Measurements from ENCODE around the gene GJD2.

The GJD2 gene

DNA sequence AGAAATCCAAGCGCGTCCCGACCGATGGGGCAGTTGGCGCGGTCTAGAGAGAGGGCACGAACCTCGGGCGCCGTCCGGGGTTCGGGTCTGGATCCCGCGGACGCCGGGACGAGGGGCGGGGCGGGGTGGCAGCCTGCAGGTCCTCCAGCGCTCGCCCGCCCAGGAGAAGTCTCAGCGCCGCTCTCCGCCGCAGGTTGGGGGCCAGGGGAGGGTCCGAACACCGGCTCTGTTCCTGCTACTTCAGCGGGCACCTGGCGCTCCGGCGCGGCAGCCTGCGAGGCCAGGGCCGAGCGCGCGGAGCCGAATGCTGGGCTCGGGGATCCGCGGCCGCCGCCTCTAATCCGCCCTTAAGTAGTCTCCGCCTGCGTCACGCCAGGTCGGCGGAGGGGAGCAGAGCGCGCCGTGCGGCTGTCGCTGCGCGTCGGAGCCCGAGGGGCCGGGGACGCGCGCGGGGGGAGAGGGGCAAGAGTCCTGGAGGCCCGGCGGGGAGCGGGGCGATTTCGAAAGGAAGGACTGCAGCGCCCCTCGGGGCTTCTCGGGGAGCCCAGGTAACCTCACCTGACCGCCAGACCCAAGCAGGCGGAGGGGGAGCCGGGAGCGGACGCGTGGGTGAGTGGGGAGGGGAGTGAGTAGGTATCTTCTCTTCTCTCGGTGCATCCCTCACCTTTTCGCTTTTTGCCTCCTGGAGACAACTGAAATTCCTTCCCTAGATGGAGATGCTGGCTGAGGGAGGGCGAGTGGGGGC, at the start of gene GJD2:
TSS of gene GJD2 (minus strand) at position 325 of the 745 bp plus-strand sequence. CDS start 510 bp downstream, outside the sequence.
- DNase-seq (ENCODE audit: low read depth) = no peak

GRCh38 chr15:34804113-34804512, 49.3 kb upstream of the GJD2 start:
- DNase-seq (ENCODE audit: low read depth) = no peak

- DNase-seq (ENCODE audit: low read depth) = no peak
These were observed 48.3 kb upstream of the GJD2 start for GRCh38 chr15:34802803-34803750.

- no peak for DNase-seq (ENCODE audit: low read depth)
These were observed 47.6 kb upstream of the GJD2 start for GRCh38 chr15:34802371-34802770.

- no peak for DNase-seq (ENCODE audit: low read depth)
These were observed 44.6 kb upstream of the GJD2 start for GRCh38 chr15:34799149-34800101.

GRCh38 chr15:34796847-34797435, 42.1 kb upstream of the GJD2 start:
- no peak for DNase-seq (ENCODE audit: low read depth)

DNA sequence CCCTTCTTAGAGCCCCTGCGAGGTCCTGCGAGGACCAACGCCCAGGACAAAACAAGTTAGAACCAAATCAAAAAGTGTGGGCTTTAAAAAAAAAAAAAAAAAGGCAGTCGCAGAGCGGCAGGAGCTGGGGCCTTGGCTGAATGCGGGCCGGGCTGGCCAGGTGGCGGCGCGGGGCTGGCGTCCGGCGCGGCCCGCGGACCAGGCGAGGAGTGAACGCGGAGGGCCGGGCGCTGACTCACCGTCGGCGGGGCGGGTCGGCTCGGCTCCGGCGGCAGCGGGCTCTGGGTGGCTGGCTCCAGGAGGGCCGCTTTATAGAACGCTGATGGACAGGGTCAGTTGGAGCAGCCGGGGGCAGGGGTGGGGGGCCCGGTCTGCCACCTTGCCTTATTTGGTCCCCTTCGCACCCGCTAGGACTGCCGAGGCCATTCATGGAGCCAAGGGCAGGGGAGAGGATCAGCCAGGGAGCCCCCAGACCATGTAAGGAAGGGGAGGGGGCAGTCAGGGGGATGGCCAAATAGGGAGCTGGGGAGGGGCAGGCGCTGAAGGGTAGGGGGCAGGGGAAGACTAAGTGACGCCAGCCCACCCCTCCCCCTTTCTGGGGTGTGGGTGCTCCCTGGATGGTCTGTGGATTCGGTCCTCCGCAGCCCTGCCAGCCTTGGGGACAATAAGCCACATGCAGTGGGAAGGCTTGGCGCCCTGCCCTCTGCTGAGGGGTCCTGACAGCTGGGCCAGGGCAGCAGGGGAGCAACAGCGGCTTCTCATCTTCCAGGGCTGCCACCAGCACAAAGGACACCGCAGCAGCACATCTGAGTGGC, 40.7 kb upstream of the GJD2 start, which contains the start of gene ACTC1:
TSS of gene ACTC1 (minus strand) at position 283 of the 815 bp plus-strand sequence. CDS start 741 bp downstream, outside the sequence.
- DNase-seq (ENCODE audit: low read depth) = no peak

- no peak for DNase-seq (ENCODE audit: low read depth)
These were observed 39.9 kb upstream of the GJD2 start for GRCh38 chr15:34794590-34795206.

DNA sequence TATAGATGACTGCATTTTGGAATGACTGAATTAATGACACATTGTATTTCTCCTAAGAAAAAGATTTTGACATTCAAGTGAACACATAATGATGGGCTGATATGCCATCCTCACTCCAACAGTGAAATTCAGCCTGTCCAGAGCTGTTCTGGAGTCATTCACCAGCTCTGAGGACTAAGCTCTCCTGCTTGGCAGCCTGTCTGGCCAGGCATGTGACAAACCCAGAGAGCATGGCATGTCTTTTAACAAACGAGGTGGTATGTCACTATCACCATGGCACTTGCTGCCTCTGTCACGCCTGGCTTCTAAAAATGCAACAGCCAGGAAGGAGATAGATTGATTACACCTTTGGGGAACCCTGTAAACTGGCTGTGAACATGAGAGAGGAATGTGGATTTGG, 39.1 kb upstream of the GJD2 start:
- DNase-seq (ENCODE audit: low read depth) = no peak

GRCh38 chr15:34793071-34793470, 38.3 kb upstream of the GJD2 start:
- no peak for DNase-seq (ENCODE audit: low read depth)

DNA sequence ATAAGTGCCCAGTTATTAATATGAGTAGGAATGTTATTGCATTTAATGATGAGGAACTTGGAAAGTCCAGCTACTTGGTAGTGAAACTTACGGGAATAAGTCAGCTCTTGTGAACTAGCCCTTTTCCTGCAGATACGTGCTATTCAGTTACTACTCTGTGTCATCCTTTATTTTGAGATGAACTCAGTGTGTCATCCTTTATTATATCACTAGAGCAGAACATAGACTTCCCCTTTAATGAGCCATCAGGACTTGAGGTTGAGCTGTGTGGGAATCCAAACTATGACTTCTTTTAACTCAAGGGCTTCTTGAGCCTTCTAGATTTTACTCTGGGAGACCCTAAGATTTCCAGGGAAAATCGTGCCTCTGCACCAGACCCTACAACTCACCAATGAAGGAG, 36.9 kb upstream of the GJD2 start:
- DNase-seq (ENCODE audit: low read depth) = no peak

- DNase-seq (ENCODE audit: low read depth) = no peak
These were observed 35.3 kb upstream of the GJD2 start for GRCh38 chr15:34790121-34790520.

- no peak for DNase-seq (ENCODE audit: low read depth)
These were observed 34.5 kb upstream of the GJD2 start for GRCh38 chr15:34789326-34789725.

GRCh38 chr15:34786206-34786605, 31.4 kb upstream of the GJD2 start:
- no peak for DNase-seq (ENCODE audit: low read depth)

DNA sequence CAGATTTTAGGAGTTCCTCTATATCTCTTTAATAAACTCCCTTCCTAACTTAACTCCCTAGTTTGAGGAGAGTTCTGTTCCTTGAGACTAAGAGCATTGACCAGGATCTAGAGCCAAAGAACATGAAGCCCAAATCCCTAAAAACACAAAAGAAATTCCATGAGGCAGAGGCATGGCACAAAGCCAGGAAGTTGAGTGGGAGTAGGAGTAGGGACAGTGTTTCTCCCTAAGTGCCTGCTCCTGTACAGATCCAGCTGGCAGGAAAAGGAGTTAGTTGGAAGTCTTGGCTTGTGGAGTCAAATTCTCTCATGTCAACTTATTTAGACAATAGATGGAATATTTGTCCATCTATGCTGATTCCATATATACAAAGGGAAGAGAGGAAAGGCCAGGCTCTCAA, 29.2 kb upstream of the GJD2 start:
- DNase-seq (ENCODE audit: low read depth) = no peak

GRCh38 chr15:34783431-34783830, 28.6 kb upstream of the GJD2 start:
- no peak for DNase-seq (ENCODE audit: low read depth)

DNA sequence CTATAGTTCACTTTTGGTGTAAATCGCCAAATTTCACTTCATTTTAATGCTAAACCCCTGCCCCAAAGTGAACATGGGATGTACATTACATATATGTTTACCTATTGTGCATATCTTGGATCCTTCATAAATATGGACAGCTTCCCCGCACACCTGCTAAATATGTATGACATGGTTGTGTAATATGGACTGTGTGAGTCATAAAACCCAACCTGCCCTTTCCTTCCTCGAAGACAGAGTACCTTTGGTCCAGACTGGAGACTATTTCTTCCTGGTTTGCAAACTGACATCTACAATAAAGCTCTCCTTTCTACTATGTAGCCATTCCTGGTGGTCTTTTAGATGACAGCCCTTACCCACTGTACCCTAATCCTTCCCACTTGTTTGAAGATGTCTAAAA, 28.1 kb upstream of the GJD2 start:
- DNase-seq (ENCODE audit: low read depth) = no peak

DNA sequence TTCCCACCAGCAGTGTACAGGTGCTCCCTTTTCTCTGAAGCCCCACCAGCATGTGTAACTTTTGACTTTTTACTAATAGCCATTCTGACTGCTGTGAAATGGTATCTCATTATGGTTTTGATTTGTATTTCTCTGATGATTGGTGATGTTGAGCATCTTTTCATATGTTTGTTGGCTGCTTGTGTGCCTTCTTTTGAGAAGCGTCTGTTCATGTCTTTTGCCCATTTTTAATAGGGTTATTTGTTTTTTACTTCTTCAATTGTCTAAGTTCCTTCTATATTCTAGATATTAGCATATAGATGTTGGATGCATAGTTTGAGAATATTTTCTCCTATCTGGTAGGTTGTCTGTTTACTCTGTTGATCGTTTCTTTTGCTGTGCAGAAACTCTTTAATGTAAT, 25.9 kb upstream of the GJD2 start:
- DNase-seq (ENCODE audit: low read depth) = no peak

GRCh38 chr15:34776606-34777105, 21.9 kb upstream of the GJD2 start:
- no peak for DNase-seq (ENCODE audit: low read depth)

DNA sequence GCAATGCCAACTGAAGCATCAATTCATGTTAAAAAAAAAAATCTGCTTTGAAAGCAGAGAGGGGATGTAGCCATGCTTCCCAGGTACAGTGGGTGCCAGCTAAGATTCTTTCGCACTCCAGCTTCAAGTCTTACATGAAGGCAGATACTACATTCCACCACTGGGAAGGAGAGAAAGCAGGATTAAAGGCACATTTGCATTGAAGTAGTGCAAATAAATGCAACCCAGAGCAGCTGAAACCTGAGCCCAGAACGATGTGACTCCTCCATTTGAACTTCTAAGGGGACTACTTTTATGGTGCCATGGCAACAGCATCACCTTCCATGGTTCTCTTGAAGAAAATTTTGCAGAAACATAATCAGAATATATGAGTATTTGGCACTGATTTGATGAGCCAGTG, 19.1 kb upstream of the GJD2 start:
- no peak for DNase-seq (ENCODE audit: low read depth)

Measured in HS-5 (cell line).